Activated naive CD4-positive, alpha-beta T cell treated with anti-CD3 and anti-CD28 coated beads, Interleukin-2, amount 50 U/mL, for 72 hours (primary cell): ENCODE results near the gene KCTD18. TPM values are rescaled to one million over a fixed set of nuclear protein-coding genes. Genes with fewer than 3 reads are reported as not detected.

Experiments used
- ATAC-seq, 2 donors: fragments of 150-1000 bp; cut with Tn5 transposase; 2 replicates each; pipeline ENCODE4 v1.10.0; 2021; ENCODE audit warnings: mild to moderate bottlenecking in 2 of 2, moderate library complexity in 2 of 2
- DNase-seq, 2 donors: peaks; one replicate each; pipeline ENCODE4 v3.0.0; 2021 to 2022; ENCODE audit warnings: low spot score in 2 of 2
- H3K27ac Mint-ChIP-seq, 2 donors: one replicate each; pipeline ENCODE4 v1.8.0; 2022; ENCODE audit warnings: mild to moderate bottlenecking in 2 of 2, mixed read lengths in 2 of 2
- H3K36me3 Mint-ChIP-seq, 2 donors: one replicate each; pipeline ENCODE4 v1.8.0; 2022; ENCODE audit warnings: mixed read lengths in 2 of 2
- H3K9me3 Mint-ChIP-seq, 2 donors: one replicate each; pipeline ENCODE4 v1.8.0; 2022; ENCODE audit warnings: mixed read lengths in 2 of 2
- total RNA-seq, 2 donors: library from RNA; stranded (reverse); gene quantifications; one replicate each; pipeline ENCODE4 v1.2.3, GENCODE V29; 2022

KCTD18 gene
- 10 to 100 TPM in 1 of 2 donors, 1 to 10 TPM in 1; 4.4 to 15.3 TPM for total RNA-seq

GRCh38 chr2:200509612-200510433, at the start of gene KCTD18:
Gene KCTD18 (minus strand): TSS chr2:200510068. CDS start chr2:200507016, 3,052 bp downstream.
- H3K9me3 Mint-ChIP-seq, result no peaks in the 10 kb centered on the region
- peaks cover 8 to 9% of the 10 kb centered on the region in 2 donors for H3K36me3 Mint-ChIP-seq
- peak within 1 kb of the TSS; percentile 84 to 98 for H3K27ac Mint-ChIP-seq
- peak; percentile 90 to 91 for DNase-seq
- ATAC-seq, result peak; percentile 98

- ATAC-seq (no peak), DNase-seq (no peak)
- Mint-ChIP-seq H3K36me3 (peaks cover 21 to 59% of the 10 kb centered on the region in 2 donors), H3K27ac (no peak overlapping the region), H3K9me3 (peaks cover 0 to 5% of the 10 kb centered on the region in 2 donors)
Observed at GRCh38 chr2:200540793-200541192, 30.9 kb upstream of the KCTD18 start.

- peaks cover 0 to 5% of the 10 kb centered on the region in 2 donors for H3K9me3 Mint-ChIP-seq
- no peak for DNase-seq
- H3K36me3 Mint-ChIP-seq, result peaks cover 21 to 32% of the 10 kb centered on the region in 2 donors
- ATAC-seq, result no peak
- no peak overlapping the region for H3K27ac Mint-ChIP-seq
Observed at GRCh38 chr2:200538139-200538538, 28.3 kb upstream of the KCTD18 start.

GRCh38 chr2:200534572-200534971, 24.7 kb upstream of the KCTD18 start:
- no peak overlapping the region for H3K27ac Mint-ChIP-seq
- no peaks in the 10 kb centered on the region for H3K9me3 Mint-ChIP-seq
- ATAC-seq (no peak), DNase-seq (no peak)
- H3K36me3 Mint-ChIP-seq, result peaks cover 2% of the 10 kb centered on the region in 2 donors

GRCh38 chr2:200533754-200534153, 23.9 kb upstream of the KCTD18 start:
- DNase-seq (no peak), ATAC-seq (no peak)
- Mint-ChIP-seq H3K36me3 (peaks cover 0 to 2% of the 10 kb centered on the region in 2 donors), H3K9me3 (no peaks in the 10 kb centered on the region), H3K27ac (no peak overlapping the region)

- no peak overlapping the region for H3K27ac Mint-ChIP-seq
Observed at GRCh38 chr2:200528228-200528627, 18.4 kb upstream of the KCTD18 start.

GRCh38 chr2:200525882-200526651, 16.2 kb upstream of the KCTD18 start, which contains the start of gene SGO2:
Gene SGO2 (plus strand): TSS chr2:200526207. CDS start chr2:200532976, 6,769 bp downstream.
- H3K27ac Mint-ChIP-seq, result peak within 1 kb of the TSS; percentile 96
- peaks cover 12 to 27% of the 10 kb centered on the region in 2 donors for H3K36me3 Mint-ChIP-seq
- DNase-seq (peak; percentile 95 to 98), ATAC-seq (peak; percentile 99)
- peaks cover 0 to 4% of the 10 kb centered on the region in 2 donors for H3K9me3 Mint-ChIP-seq

More at GRCh38 chr2:200528228-200528627, 18.4 kb upstream of the KCTD18 start:
- DNase-seq, result no peak
- no peak for ATAC-seq
- peaks cover 0 to 4% of the 10 kb centered on the region in 2 donors for H3K9me3 Mint-ChIP-seq
- peaks cover 12 to 27% of the 10 kb centered on the region in 2 donors for H3K36me3 Mint-ChIP-seq

GRCh38 chr2:200525551-200525881, 15.6 kb upstream of the KCTD18 start:
- ATAC-seq (no peak), DNase-seq (no peak)
- Mint-ChIP-seq H3K36me3 (peaks cover 12 to 27% of the 10 kb centered on the region in 2 donors), H3K9me3 (peaks cover 0 to 4% of the 10 kb centered on the region in 2 donors), H3K27ac (peak overlapping the region in 1 of 2 donors; percentile 96)

GRCh38 chr2:200525066-200525465, 15.2 kb upstream of the KCTD18 start:
- DNase-seq, result no peak
- no peak for ATAC-seq
- peaks cover 0 to 4% of the 10 kb centered on the region in 2 donors for H3K9me3 Mint-ChIP-seq
- H3K36me3 Mint-ChIP-seq, result peaks cover 12 to 27% of the 10 kb centered on the region in 2 donors
- no peak overlapping the region for H3K27ac Mint-ChIP-seq

- H3K36me3 Mint-ChIP-seq, result peaks cover 12 to 23% of the 10 kb centered on the region in 2 donors
- ATAC-seq (no peak), DNase-seq (no peak)
- no peak overlapping the region for H3K27ac Mint-ChIP-seq
- H3K9me3 Mint-ChIP-seq, result peaks cover 0 to 4% of the 10 kb centered on the region in 2 donors
Observed at GRCh38 chr2:200523604-200524003, 13.7 kb upstream of the KCTD18 start.

GRCh38 chr2:200523158-200523557, 13.3 kb upstream of the KCTD18 start:
- peaks cover 0 to 4% of the 10 kb centered on the region in 2 donors for H3K9me3 Mint-ChIP-seq
- H3K36me3 Mint-ChIP-seq, result peaks cover 12 to 19% of the 10 kb centered on the region in 2 donors
- no peak overlapping the region for H3K27ac Mint-ChIP-seq
- DNase-seq (no peak), ATAC-seq (no peak)

GRCh38 chr2:200515155-200515554, 5.3 kb upstream of the KCTD18 start:
- ATAC-seq (no peak), DNase-seq (no peak)
- peaks cover 0 to 17% of the 10 kb centered on the region in 2 donors for H3K36me3 Mint-ChIP-seq
- H3K27ac Mint-ChIP-seq, result no peak overlapping the region
- H3K9me3 Mint-ChIP-seq, result peaks cover 0 to 6% of the 10 kb centered on the region in 2 donors

- H3K36me3 Mint-ChIP-seq, result peaks cover 8 to 9% of the 10 kb centered on the region in 2 donors
- no peaks in the 10 kb centered on the region for H3K9me3 Mint-ChIP-seq
- H3K27ac Mint-ChIP-seq, result peak overlapping the region; percentile 84 to 98
- DNase-seq (no peak), ATAC-seq (peak in 1 of 2 donors; percentile 11)
Observed at GRCh38 chr2:200509235-200509611, 645 bp downstream of the KCTD18 start.

- no peak overlapping the region for H3K27ac Mint-ChIP-seq
- ATAC-seq (no peak), DNase-seq (no peak)
- peaks cover 0 to 3% of the 10 kb centered on the region in 2 donors for H3K9me3 Mint-ChIP-seq
- peaks cover 13 to 22% of the 10 kb centered on the region in 2 donors for H3K36me3 Mint-ChIP-seq
Observed at GRCh38 chr2:200507179-200507578, 2.7 kb downstream of the KCTD18 start.

- no peak overlapping the region for H3K27ac Mint-ChIP-seq
- peaks cover 0 to 3% of the 10 kb centered on the region in 2 donors for H3K9me3 Mint-ChIP-seq
- ATAC-seq, result no peak
- no peak for DNase-seq
- H3K36me3 Mint-ChIP-seq, result peaks cover 14 to 24% of the 10 kb centered on the region in 2 donors
Observed at GRCh38 chr2:200506679-200507078, 3.2 kb downstream of the KCTD18 start.

- H3K36me3 Mint-ChIP-seq, result peaks cover 5 to 16% of the 10 kb centered on the region in 2 donors
Observed at GRCh38 chr2:200502196-200502595, 7.7 kb downstream of the KCTD18 start.

More at GRCh38 chr2:200502196-200502595, 7.7 kb downstream of the KCTD18 start:
- DNase-seq (no peak), ATAC-seq (no peak)
- Mint-ChIP-seq H3K27ac (no peak overlapping the region), H3K9me3 (peaks cover 0 to 3% of the 10 kb centered on the region in 2 donors)
